Endothelial cell of umbilical vein (primary cell): Measurements from ENCODE around the gene APOL2. TPM values are rescaled to one million over a fixed set of nuclear protein-coding genes. Genes with fewer than 3 reads are reported as not detected.

Source experiments
- BruUV-seq: library from RNA; stranded (reverse); fragments of 400-500 nt; replicated peaks from 2 replicates; lab custom pipeline; 2021; lab: Mats Ljungman, UMichigan
- CTCF ChIA-PET: fragments of 300-600, 350-600 bp; sonication (Branson Sonifier 250); formaldehyde crosslinking; loops from one replicate; lab custom pipeline; 2021; ENCODE audit warnings: antibody characterized with exemption, inconsistent platforms; lab: Charles Lee
- POLR2A ChIA-PET: fragments of 300-600, 350-600 bp; sonication (Branson Sonifier 250); formaldehyde crosslinking; loops from one replicate; lab custom pipeline; 2021; ENCODE audit warnings: antibody characterized with exemption, inconsistent platforms; lab: Charles Lee
- DNase-seq: peaks from one replicate; pipeline ENCODE4 v3.0.0-alpha.2; 2011; ENCODE audit warnings: low read depth, low spot score
- FAIRE-seq: peaks from 2 replicates; lab custom pipeline; 2011; peaks lifted over from hg19 to GRCh38; lab: Jason Lieb, UNC
- H2AFZ ChIP-seq: 2 replicates; pipeline ENCODE4 v1.6.0; 2012; ENCODE audit warnings: low read depth, low read length, control low read depth, inconsistent platforms
- H3K27ac ChIP-seq: 2 replicates; pipeline ENCODE4 v1.5.1; 2011; ENCODE audit warnings: low read depth, mild to moderate bottlenecking, control low read depth, low read length, moderate library complexity; ENCODE audit not compliant: insufficient read depth
- H3K27me3 ChIP-seq, 2 experiments: 2 replicates each; pipeline versions ENCODE4 v1.6.0 to v1.6.1; 2011; ENCODE audit warnings: low read length in 2 of 2, mixed read lengths in 1 of 2; ENCODE audit not compliant: control insufficient read depth in 2 of 2, insufficient read depth in 2 of 2
- H3K36me3 ChIP-seq, 2 experiments: 2 replicates in 1 of 2; 3 replicates in 1 of 2; pipeline ENCODE4 v1.5.1; 2011; ENCODE audit warnings: low read length in 2 of 2, mild to moderate bottlenecking in 1 of 2, moderate library complexity in 1 of 2; ENCODE audit not compliant: control insufficient read depth in 2 of 2, insufficient read depth in 2 of 2; ENCODE audit errors: extremely low read depth in 1 of 2
- H3K4me1 ChIP-seq: 3 replicates; pipeline ENCODE4 v1.5.1; 2011; ENCODE audit warnings: mild to moderate bottlenecking, low read length; ENCODE audit not compliant: control insufficient read depth, insufficient read depth; ENCODE audit errors: extremely low read depth
- H3K4me2 ChIP-seq: 2 replicates; pipeline ENCODE4 v1.6.1; 2011; ENCODE audit warnings: low read length, control low read depth, mixed read lengths; ENCODE audit not compliant: insufficient read depth
- H3K4me3 ChIP-seq, 3 experiments: fragments of 200-600 bp in 1 of 3; sonication (generic), shearing (Covaris generic) in 1 of 3; replicated peaks in 1 of 3; 2 replicates each; pipeline ENCODE4 v1.5.1; 2011 to 2016; ENCODE audit warnings: control low read depth in 3 of 3, low read length in 3 of 3, mild to moderate bottlenecking in 2 of 3, inconsistent platforms in 1 of 3, low read depth in 1 of 3, moderate library complexity in 1 of 3; ENCODE audit not compliant: insufficient read depth in 1 of 3
- H3K79me2 ChIP-seq: 2 replicates; pipeline ENCODE4 v1.6.0; 2012; ENCODE audit warnings: low read length, inconsistent platforms; ENCODE audit not compliant: control insufficient read depth, insufficient read depth
- H3K9ac ChIP-seq: replicated peaks from 2 replicates; pipeline ENCODE3; 2011; ENCODE audit warnings: low read length, control low read depth; ENCODE audit not compliant: insufficient read depth; ENCODE audit errors: extremely low read depth
- H3K9me1 ChIP-seq: replicated peaks from 3 replicates; pipeline ENCODE4 v1.6.0; 2011; ENCODE audit warnings: mild to moderate bottlenecking, low read length; ENCODE audit not compliant: control insufficient read depth, insufficient read depth; ENCODE audit errors: extremely low read depth
- H3K9me3 ChIP-seq: replicated peaks from 2 replicates; pipeline ENCODE4 v1.5.1; 2012; ENCODE audit warnings: low read length, inconsistent platforms; ENCODE audit not compliant: control insufficient read depth, insufficient read depth
- H4K20me1 ChIP-seq: replicated peaks from 2 replicates; pipeline ENCODE3; 2011; ENCODE audit warnings: mild to moderate bottlenecking, low read length; ENCODE audit not compliant: control insufficient read depth, insufficient read depth; ENCODE audit errors: extremely low read depth
- EZH2 ChIP-seq: IDR thresholded peaks from 2 replicates; pipeline ENCODE4 v1.6.1; 2012; ENCODE audit warnings: borderline replicate concordance, low read depth, mild to moderate bottlenecking, moderate library complexity, low read length, inconsistent platforms; ENCODE audit not compliant: severe bottlenecking
- FOS ChIP-seq: IDR thresholded peaks from 2 replicates; pipeline ENCODE4 v1.6.1; 2011; ENCODE audit warnings: mild to moderate bottlenecking, low read length, moderate library complexity, borderline replicate concordance; ENCODE audit not compliant: insufficient read depth
- GATA2 ChIP-seq: IDR thresholded peaks from 2 replicates; pipeline ENCODE4 v1.7.0; 2011; ENCODE audit warnings: low read depth, mild to moderate bottlenecking, moderate library complexity, mixed read lengths, low read length; ENCODE audit not compliant: insufficient read length, insufficient read depth
- JUN ChIP-seq: IDR thresholded peaks from 2 replicates; pipeline ENCODE4 v1.6.1; 2011; ENCODE audit warnings: borderline replicate concordance, low read depth; ENCODE audit not compliant: insufficient read length, insufficient read depth
- MYC ChIP-seq: IDR thresholded peaks from one replicate; pipeline ENCODE4 v1.6.1; 2011; ENCODE audit warnings: mild to moderate bottlenecking, low read depth, low read length
- POLR2A ChIP-seq: IDR thresholded peaks from 2 replicates; pipeline ENCODE4 v1.6.1; 2012; ENCODE audit warnings: low read depth, mild to moderate bottlenecking, control low read depth, low read length
- POLR2AphosphoS5 ChIP-seq: IDR thresholded peaks from 2 replicates; pipeline ENCODE4 v1.6.1; 2012; ENCODE audit warnings: low read depth, mild to moderate bottlenecking, control low read depth, low read length, moderate library complexity; ENCODE audit not compliant: insufficient read depth
- dilution Hi-C: fragments of 300-500 bp; cut with MboI; formaldehyde crosslinking; loops from one replicate; pipeline ENCODE4 v1.15.0; 2019; ENCODE audit warnings: low sequenced_read_pairs; ENCODE audit not compliant: extremely low pct_ligation_motif_present
- intact Hi-C: fragments of 100-400 bp; cut with micrococcal nuclease; formaldehyde crosslinking; loops from one replicate; pipeline ENCODE4 v1.10.0; 2022
- polyA plus RNA-seq, 4 experiments: library from polyadenylated mRNA; depleted of rRNA in 3 of 4; stranded (reverse) in 3 of 4; unstranded in 1 of 4; fragments of >200 nt; gene quantifications; 2 replicates each; pipeline versions ENCODE4 v1.2.1 to v1.2.3, GENCODE V29; 2011 to 2012; ENCODE audit warnings: missing spikeins in 1 of 4
- total RNA-seq: library from RNA; stranded (reverse); gene quantifications from 2 replicates; pipeline ENCODE4 v1.2.3, GENCODE V29; 2021
- TF ChIP-seq, protein P1 (sequence below), 2 donors: IDR thresholded peaks; 1 replicate in 1 of 2; 2 replicates in 1 of 2; pipeline ENCODE4 v1.5.1; 2011; ENCODE audit warnings: low read length in 2 of 2, mild to moderate bottlenecking in 2 of 2, moderate library complexity in 2 of 2, control low read depth in 1 of 2, inconsistent platforms in 1 of 2, low read depth in 1 of 2; ENCODE audit not compliant: insufficient read depth in 1 of 2; ENCODE audit errors: extremely low read depth in 1 of 2
- TF ChIP-seq, protein P2 (sequence below): IDR thresholded peaks from 2 replicates; pipeline ENCODE4 v1.6.1; 2011; ENCODE audit not compliant: insufficient read depth, insufficient read length

The APOL2 gene
- total and polyA plus RNA-seq, 2 donors (not counting 3 experiments of a cell fraction or from before 2014, with no cell fraction given), result 16.9 to 37.6 TPM

DNA sequence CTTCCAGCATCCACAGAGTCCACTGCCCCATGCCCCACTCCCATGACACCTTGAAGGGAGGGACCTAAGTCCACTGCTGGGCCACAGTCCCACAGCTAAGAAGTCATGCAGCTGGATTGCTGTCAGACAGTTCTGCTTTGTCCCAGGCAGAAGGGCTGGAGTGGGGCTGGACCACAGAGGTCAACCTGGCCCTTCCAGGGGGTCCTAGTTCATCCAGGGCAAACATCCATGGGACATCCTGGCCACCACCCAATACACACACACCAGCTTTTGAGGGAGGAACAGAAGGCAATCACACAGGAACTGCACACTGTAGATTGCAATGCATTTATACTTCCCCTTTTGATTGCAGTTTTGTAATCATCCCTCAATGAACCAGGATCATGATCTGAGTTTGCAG, 26.4 kb downstream of the APOL2 start:
- FAIRE-seq, result no peak
- TF ChIP-seq JUN (no peak), GATA2 (no peak), MYC (no peak)
- TF ChIP-seq, protein P1, sequence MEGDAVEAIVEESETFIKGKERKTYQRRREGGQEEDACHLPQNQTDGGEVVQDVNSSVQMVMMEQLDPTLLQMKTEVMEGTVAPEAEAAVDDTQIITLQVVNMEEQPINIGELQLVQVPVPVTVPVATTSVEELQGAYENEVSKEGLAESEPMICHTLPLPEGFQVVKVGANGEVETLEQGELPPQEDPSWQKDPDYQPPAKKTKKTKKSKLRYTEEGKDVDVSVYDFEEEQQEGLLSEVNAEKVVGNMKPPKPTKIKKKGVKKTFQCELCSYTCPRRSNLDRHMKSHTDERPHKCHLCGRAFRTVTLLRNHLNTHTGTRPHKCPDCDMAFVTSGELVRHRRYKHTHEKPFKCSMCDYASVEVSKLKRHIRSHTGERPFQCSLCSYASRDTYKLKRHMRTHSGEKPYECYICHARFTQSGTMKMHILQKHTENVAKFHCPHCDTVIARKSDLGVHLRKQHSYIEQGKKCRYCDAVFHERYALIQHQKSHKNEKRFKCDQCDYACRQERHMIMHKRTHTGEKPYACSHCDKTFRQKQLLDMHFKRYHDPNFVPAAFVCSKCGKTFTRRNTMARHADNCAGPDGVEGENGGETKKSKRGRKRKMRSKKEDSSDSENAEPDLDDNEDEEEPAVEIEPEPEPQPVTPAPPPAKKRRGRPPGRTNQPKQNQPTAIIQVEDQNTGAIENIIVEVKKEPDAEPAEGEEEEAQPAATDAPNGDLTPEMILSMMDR (IDR thresholded peaks at IDR 0.05; ENCODE audit: extremely low read depth in 1 of 2, insufficient read depth in 1 of 2, low read depth in 1 of 2, low read length in 2 of 2), result no peak
- no peak for DNase-seq
- Histone ChIP-seq H3K36me3 (no peaks in the 10 kb centered on the region), H3K9me1 (no peaks in the 10 kb centered on the region), H3K27ac (no peak overlapping the region), H3K9me3 (no peaks in the 10 kb centered on the region), H3K79me2 (no peaks in the 10 kb centered on the region), H3K27me3 (peaks cover 34 to 49% of the 10 kb centered on the region in 2 experiments), H2AFZ (no peak overlapping the region), H3K4me2 (no peak overlapping the region), H4K20me1 (no peaks in the 10 kb centered on the region), H3K9ac (no peak overlapping the region), H3K4me1 (no peaks in the 10 kb centered on the region), H3K4me3 (no peak overlapping the region)
- intact Hi-C loops, result no loop called here
- dilution Hi-C loops, result no loop called here
- CTCF ChIA-PET, result interaction anchor here (1.2 to 2.6 kb wide), 2 partner anchors 18 to 65 kb away, joined by 3 to 9 read pairs; no protein-coding TSS in a partner anchor
- BruUV-seq, result no TSS peak
- POLR2A ChIA-PET, result no interaction called here

DNA sequence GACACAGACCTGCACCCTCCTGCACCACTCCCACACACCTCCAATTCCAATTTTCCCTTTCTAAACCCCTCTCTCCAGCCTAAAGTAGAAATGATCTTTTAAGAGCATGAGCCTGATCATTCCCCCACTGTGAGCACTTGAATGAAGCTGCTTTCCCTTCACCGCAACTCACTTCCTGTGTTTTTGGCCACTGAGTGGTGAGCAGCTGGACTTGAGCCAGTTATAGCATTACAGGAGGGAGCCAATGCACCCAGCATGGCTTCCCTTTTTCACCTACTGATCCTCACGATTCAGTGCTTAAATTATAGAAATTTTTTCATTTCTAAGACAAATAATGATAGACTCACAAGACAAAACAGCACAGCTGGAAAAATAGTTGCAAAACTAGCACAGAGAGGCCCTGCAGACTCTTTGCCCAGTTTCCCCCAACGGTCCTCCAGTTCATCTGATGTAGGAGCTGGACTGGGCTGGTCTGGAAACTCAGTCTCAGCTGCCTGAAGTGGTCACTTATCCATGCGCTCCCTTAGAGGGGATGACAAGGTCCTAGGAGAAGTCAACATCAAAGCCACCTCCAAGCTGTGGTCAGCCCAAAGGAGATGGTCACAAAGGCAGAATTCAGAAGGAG, 28.0 kb downstream of the APOL2 start:
- no peak overlapping the region for H3K4me3 ChIP-seq
- no peaks in the 10 kb centered on the region for H3K9me1 ChIP-seq
- POLR2A ChIA-PET, result no interaction called here
- dilution Hi-C loops, result no loop called here
- H3K79me2 ChIP-seq, result no peaks in the 10 kb centered on the region
- H4K20me1 ChIP-seq, result no peaks in the 10 kb centered on the region
- no peak overlapping the region for H3K9ac ChIP-seq
- H3K9me3 ChIP-seq, result no peaks in the 10 kb centered on the region
- H3K36me3 ChIP-seq, result no peaks in the 10 kb centered on the region
- H3K4me2 ChIP-seq, result no peak overlapping the region
- no TSS peak for BruUV-seq
- TF ChIP-seq, protein P2, sequence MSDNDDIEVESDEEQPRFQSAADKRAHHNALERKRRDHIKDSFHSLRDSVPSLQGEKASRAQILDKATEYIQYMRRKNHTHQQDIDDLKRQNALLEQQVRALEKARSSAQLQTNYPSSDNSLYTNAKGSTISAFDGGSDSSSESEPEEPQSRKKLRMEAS, result no peak
- TF ChIP-seq FOS (no peak), JUN (no peak), EZH2 (no peak), MYC (no peak), GATA2 (no peak), POLR2A (no peak), POLR2AphosphoS5 (no peak)
- TF ChIP-seq, protein P1 (IDR thresholded peaks at IDR 0.05; ENCODE audit: extremely low read depth in 1 of 2, insufficient read depth in 1 of 2, low read depth in 1 of 2, low read length in 2 of 2), result no peak
- FAIRE-seq, result peak; percentile 53
- no peaks in the 10 kb centered on the region for H3K4me1 ChIP-seq
- CTCF ChIA-PET, result interaction anchor here (0.6 to 2.6 kb wide), 6 partner anchors 9 to 66 kb away, joined by 3 to 9 read pairs (median 4); partner anchors contain the start of genes APOL2 and APOL4
- intact Hi-C loops, result no loop called here
- H3K27ac ChIP-seq, result no peak overlapping the region
- H3K27me3 ChIP-seq, result peaks cover 31 to 41% of the 10 kb centered on the region in 2 experiments
- no peak overlapping the region for H2AFZ ChIP-seq
- DNase-seq, result peak; percentile 42
